Loucy (cell line): ENCODE results near the gene LCP1.

ENCODE experiments used
- H2AFZ ChIP-seq: fragments of 200-600 bp; sonication (generic); 2 replicates; pipeline ENCODE4 v1.6.0; 2016; ENCODE audit warnings: antibody characterized with exemption, mild to moderate bottlenecking, low read length, moderate library complexity
- H3F3A ChIP-seq: fragments of 200-600 bp; 2 replicates; pipeline ENCODE4 v1.6.0; 2016; ENCODE audit warnings: antibody characterized with exemption, low read depth, mild to moderate bottlenecking
- H3K27me3 ChIP-seq: fragments of 200-600 bp; sonication (generic); 2 replicates; pipeline ENCODE4 v1.6.1; 2014; ENCODE audit warnings: low read length, mild to moderate bottlenecking; ENCODE audit not compliant: insufficient read depth, poor library complexity, severe bottlenecking
- H3K36me3 ChIP-seq: fragments of 200-600 bp; sonication (generic); 2 replicates; pipeline ENCODE4 v1.6.1; 2016; ENCODE audit warnings: low read length; ENCODE audit not compliant: insufficient read depth
- H3K4me1 ChIP-seq: fragments of 200-600 bp; sonication (generic); 2 replicates; pipeline ENCODE4 v1.5.1; 2014; ENCODE audit warnings: low read length, mild to moderate bottlenecking; ENCODE audit not compliant: insufficient read depth, poor library complexity, severe bottlenecking
- H3K4me2 ChIP-seq: fragments of 200-600 bp; sonication (generic); 2 replicates; pipeline ENCODE4 v1.6.0; 2014; ENCODE audit warnings: antibody characterized with exemption, low read length, low read depth, mild to moderate bottlenecking; ENCODE audit not compliant: poor library complexity, severe bottlenecking
- H3K4me3 ChIP-seq: fragments of 200-600 bp; sonication (generic); 2 replicates; pipeline ENCODE4 v1.5.1; 2014; ENCODE audit warnings: low read length, mild to moderate bottlenecking, mixed read lengths; ENCODE audit not compliant: poor library complexity, severe bottlenecking
- H3K79me2 ChIP-seq: fragments of 200-600 bp; sonication (generic); 2 replicates; pipeline ENCODE4 v1.6.1; 2014; ENCODE audit warnings: low read length; ENCODE audit not compliant: insufficient read depth
- H3K9ac ChIP-seq: fragments of 200-600 bp; sonication (generic); 2 replicates; pipeline ENCODE4 v1.6.0; 2014; ENCODE audit warnings: mild to moderate bottlenecking, low read depth, low read length, moderate library complexity; ENCODE audit not compliant: poor library complexity, severe bottlenecking
- H3K9me2 ChIP-seq: fragments of 200-600 bp; sonication (generic); replicated peaks from 2 replicates; pipeline ENCODE4 v1.6.1; 2016; ENCODE audit warnings: low read depth, low read length, mixed read lengths
- H3K9me3 ChIP-seq: fragments of 200-600 bp; sonication (generic); 2 replicates; pipeline ENCODE4 v1.6.1; 2014; ENCODE audit warnings: mild to moderate bottlenecking, antibody characterized with exemption, low read length, low read depth; ENCODE audit not compliant: insufficient read depth
- H4K20me1 ChIP-seq: fragments of 200-600 bp; sonication (generic); 2 replicates; pipeline ENCODE4 v1.6.0; 2014; ENCODE audit warnings: antibody characterized with exemption, low read length, mild to moderate bottlenecking; ENCODE audit not compliant: insufficient read depth, poor library complexity, severe bottlenecking
- EZH2phosphoT487 ChIP-seq: fragments of 200-600 bp; IDR thresholded peaks from 2 replicates; pipeline ENCODE4 v1.6.1; 2018; ENCODE audit warnings: antibody characterized with exemption, mild to moderate bottlenecking, moderate library complexity, borderline replicate concordance
- TF ChIP-seq, protein P1 (sequence below): fragments of 200-600 bp; sonication (generic); conservative IDR thresholded peaks from 2 replicates; pipeline ENCODE4 v1.5.1; 2014; ENCODE audit warnings: mild to moderate bottlenecking, antibody characterized with exemption, low read length

The LCP1 gene

GRCh38 chr13:46173656-46174055 is 8.3 kb downstream of the LCP1 start:
- H3K4me3 ChIP-seq: peak overlapping the region; percentile 86
- no peaks in the 10 kb centered on the region for H3K27me3 ChIP-seq
- no peak overlapping the region for H3K9ac ChIP-seq
- peaks cover 95% of the 10 kb centered on the region for H4K20me1 ChIP-seq
- peak overlapping the region; percentile 98 for H3K4me2 ChIP-seq
- H3K4me1 ChIP-seq: peaks cover 98% of the 10 kb centered on the region
- no peaks in the 10 kb centered on the region for H3K9me2 ChIP-seq
- H3F3A ChIP-seq: 0 out of 2 replicates have a peak, but pooled peaks cover 3% of the 10 kb centered on the region
- H2AFZ ChIP-seq: no peak overlapping the region
- no peaks in the 10 kb centered on the region for H3K9me3 ChIP-seq
- peaks cover 19% of the 10 kb centered on the region; the same call in 1 of the 2 replicates for H3K36me3 ChIP-seq
- H3K79me2 ChIP-seq: peaks cover 100% of the 10 kb centered on the region
- TF ChIP-seq, protein P1, sequence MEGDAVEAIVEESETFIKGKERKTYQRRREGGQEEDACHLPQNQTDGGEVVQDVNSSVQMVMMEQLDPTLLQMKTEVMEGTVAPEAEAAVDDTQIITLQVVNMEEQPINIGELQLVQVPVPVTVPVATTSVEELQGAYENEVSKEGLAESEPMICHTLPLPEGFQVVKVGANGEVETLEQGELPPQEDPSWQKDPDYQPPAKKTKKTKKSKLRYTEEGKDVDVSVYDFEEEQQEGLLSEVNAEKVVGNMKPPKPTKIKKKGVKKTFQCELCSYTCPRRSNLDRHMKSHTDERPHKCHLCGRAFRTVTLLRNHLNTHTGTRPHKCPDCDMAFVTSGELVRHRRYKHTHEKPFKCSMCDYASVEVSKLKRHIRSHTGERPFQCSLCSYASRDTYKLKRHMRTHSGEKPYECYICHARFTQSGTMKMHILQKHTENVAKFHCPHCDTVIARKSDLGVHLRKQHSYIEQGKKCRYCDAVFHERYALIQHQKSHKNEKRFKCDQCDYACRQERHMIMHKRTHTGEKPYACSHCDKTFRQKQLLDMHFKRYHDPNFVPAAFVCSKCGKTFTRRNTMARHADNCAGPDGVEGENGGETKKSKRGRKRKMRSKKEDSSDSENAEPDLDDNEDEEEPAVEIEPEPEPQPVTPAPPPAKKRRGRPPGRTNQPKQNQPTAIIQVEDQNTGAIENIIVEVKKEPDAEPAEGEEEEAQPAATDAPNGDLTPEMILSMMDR: no peak
- TF ChIP-seq EZH2phosphoT487: no peak

- no peak overlapping the region for H2AFZ ChIP-seq
- H3K4me1 ChIP-seq: peaks cover 98% of the 10 kb centered on the region
- peaks cover 100% of the 10 kb centered on the region for H3K79me2 ChIP-seq
- TF ChIP-seq, protein P1: no peak
- no peak for TF ChIP-seq EZH2phosphoT487
- H3K36me3 ChIP-seq: peaks cover 29% of the 10 kb centered on the region; the same call in 1 of the 2 replicates
- H4K20me1 ChIP-seq: peaks cover 95% of the 10 kb centered on the region
- H3K9me2 ChIP-seq: no peaks in the 10 kb centered on the region
- peak overlapping the region; percentile 98 for H3K4me2 ChIP-seq
- H3K27me3 ChIP-seq: no peaks in the 10 kb centered on the region
- 0 out of 2 replicates have a peak, but pooled peaks cover 3% of the 10 kb centered on the region for H3F3A ChIP-seq
- H3K9me3 ChIP-seq: no peaks in the 10 kb centered on the region
- H3K4me3 ChIP-seq: peak overlapping the region; percentile 86
- H3K9ac ChIP-seq: peak overlapping the region; percentile 13
Observed at GRCh38 chr13:46172531-46172991, 9.4 kb downstream of the LCP1 start.

- H3K36me3 ChIP-seq: peaks cover 32% of the 10 kb centered on the region; the same call in 1 of the 2 replicates
- TF ChIP-seq, protein P1: no peak
- TF ChIP-seq EZH2phosphoT487: no peak
- H3K4me3 ChIP-seq: peak overlapping the region; percentile 86
- no peaks in the 10 kb centered on the region for H3K27me3 ChIP-seq
- 0 out of 2 replicates have a peak, but pooled peaks cover 2% of the 10 kb centered on the region for H3F3A ChIP-seq
- no peaks in the 10 kb centered on the region for H3K9me3 ChIP-seq
- H4K20me1 ChIP-seq: peaks cover 100% of the 10 kb centered on the region
- peaks cover 100% of the 10 kb centered on the region for H3K79me2 ChIP-seq
- peak overlapping the region; percentile 98 for H3K4me2 ChIP-seq
- H3K4me1 ChIP-seq: peaks cover 99% of the 10 kb centered on the region
- H2AFZ ChIP-seq: no peak overlapping the region
- H3K9me2 ChIP-seq: no peaks in the 10 kb centered on the region
- no peak overlapping the region for H3K9ac ChIP-seq
Observed at GRCh38 chr13:46171739-46172138, 10.2 kb downstream of the LCP1 start.
